ENCODE results near the gene ALOX15B.

GRCh38 chr17:8075574-8076342, 36.9 kb downstream of the ALOX15B start:
- no peak for TF ChIP-seq FOXJ3 (CRISPR knock-in tag; IDR thresholded peaks at IDR 0.05; ENCODE audit: borderline replicate concordance)
- no peak for TF ChIP-seq NFYB (CRISPR knock-in tag; IDR thresholded peaks at IDR 0.05)
- TF ChIP-seq SMC3 (IDR thresholded peaks at IDR 0.05; ENCODE audit: low read length), result no peak
- no peak for TF ChIP-seq YY1 (IDR thresholded peaks at IDR 0.05; ENCODE audit: insufficient read depth, insufficient replicate concordance, low read depth, low read length)
- TF ChIP-seq EZH2 (conservative IDR thresholded peaks at IDR 0.05; ENCODE audit: low read depth, low read length), result no peak
- TF ChIP-seq IRX3 (CRISPR knock-in tag; IDR thresholded peaks at IDR 0.05; ENCODE audit: borderline replicate concordance, low read depth), result no peak
- TF ChIP-seq, protein P1, sequence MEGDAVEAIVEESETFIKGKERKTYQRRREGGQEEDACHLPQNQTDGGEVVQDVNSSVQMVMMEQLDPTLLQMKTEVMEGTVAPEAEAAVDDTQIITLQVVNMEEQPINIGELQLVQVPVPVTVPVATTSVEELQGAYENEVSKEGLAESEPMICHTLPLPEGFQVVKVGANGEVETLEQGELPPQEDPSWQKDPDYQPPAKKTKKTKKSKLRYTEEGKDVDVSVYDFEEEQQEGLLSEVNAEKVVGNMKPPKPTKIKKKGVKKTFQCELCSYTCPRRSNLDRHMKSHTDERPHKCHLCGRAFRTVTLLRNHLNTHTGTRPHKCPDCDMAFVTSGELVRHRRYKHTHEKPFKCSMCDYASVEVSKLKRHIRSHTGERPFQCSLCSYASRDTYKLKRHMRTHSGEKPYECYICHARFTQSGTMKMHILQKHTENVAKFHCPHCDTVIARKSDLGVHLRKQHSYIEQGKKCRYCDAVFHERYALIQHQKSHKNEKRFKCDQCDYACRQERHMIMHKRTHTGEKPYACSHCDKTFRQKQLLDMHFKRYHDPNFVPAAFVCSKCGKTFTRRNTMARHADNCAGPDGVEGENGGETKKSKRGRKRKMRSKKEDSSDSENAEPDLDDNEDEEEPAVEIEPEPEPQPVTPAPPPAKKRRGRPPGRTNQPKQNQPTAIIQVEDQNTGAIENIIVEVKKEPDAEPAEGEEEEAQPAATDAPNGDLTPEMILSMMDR (CRISPR knock-in tag; IDR thresholded peaks at IDR 0.05), result no peak
- TF ChIP-seq TGIF2 (CRISPR knock-in tag; IDR thresholded peaks at IDR 0.05), result no peak
- TF ChIP-seq MED1 (CRISPR knock-in tag; IDR thresholded peaks at IDR 0.05), result no peak
- no peak for TF ChIP-seq ATF2 (CRISPR knock-in tag; IDR thresholded peaks at IDR 0.05)
- TF ChIP-seq PAF1 (CRISPR knock-in tag; IDR thresholded peaks at IDR 0.05), result no peak
- TF ChIP-seq, protein P2, sequence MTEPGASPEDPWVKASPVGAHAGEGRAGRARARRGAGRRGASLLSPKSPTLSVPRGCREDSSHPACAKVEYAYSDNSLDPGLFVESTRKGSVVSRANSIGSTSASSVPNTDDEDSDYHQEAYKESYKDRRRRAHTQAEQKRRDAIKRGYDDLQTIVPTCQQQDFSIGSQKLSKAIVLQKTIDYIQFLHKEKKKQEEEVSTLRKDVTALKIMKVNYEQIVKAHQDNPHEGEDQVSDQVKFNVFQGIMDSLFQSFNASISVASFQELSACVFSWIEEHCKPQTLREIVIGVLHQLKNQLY (CRISPR knock-in tag; IDR thresholded peaks at IDR 0.05), result no peak
